Fibroblast of lung (primary cell): ENCODE results near the gene CSH2.

Source experiments
- CTCF ChIP-seq, 2 donors: IDR thresholded peaks in 1 of 2; conservative IDR thresholded peaks in 1 of 2; 1 replicate in 1 of 2; 2 replicates in 1 of 2; pipeline ENCODE4 v1.5.1; 2011 to 2012; ENCODE audit warnings: low read length in 2 of 2, control low read depth in 1 of 2, inconsistent platforms in 1 of 2, low read depth in 1 of 2, mild to moderate bottlenecking in 1 of 2
- EZH2 ChIP-seq: IDR thresholded peaks from 2 replicates; pipeline ENCODE4 v1.5.1; 2012; ENCODE audit warnings: low read length, control low read depth, mild to moderate bottlenecking; ENCODE audit errors: missing control alignments

DNA sequence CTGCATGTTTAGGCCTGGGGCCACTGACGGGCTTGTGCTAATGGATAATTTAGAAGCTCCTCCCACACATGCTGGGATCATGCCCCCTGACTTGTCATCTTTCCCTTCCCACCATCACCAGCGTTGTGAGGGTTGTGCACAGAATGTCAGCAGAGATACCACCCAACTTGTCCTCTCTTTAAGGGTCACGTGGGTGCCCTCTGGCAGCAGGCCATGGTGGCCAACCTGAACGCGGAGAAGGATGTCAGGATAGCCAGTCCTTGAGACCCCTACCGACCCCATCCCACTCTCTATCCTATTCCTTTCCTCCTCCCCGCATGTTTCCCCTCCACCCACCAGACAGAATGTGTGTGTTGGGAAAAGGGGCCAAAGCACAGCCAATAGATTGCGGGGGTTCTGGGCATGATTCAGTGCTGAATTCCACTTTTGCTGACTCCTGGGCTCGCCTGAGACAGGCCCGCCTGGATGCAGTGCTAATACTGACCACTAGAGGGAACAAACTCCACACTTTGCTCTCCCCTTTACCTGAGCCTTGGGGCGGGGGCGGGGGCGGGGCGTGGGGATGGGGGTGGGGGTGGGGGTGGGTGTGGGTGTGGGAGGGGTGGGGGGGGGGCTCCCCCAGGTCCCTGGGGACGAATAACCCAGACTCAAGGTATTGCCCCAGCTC lies 8.6 kb upstream of the CSH2 start, which contains the start of gene GH2:
- TF ChIP-seq CTCF (conservative IDR thresholded peaks at IDR 0.05 in 1 of 2, IDR thresholded peaks at IDR 0.05 in 1 of 2; ENCODE audit: low read depth in 1 of 2, low read length in 2 of 2) (peak; percentile 52 to 71), EZH2 (no peak)
